NB4 (cell line): ENCODE data around the gene JAM3.

Experiments
- MYC ChIP-seq: IDR thresholded peaks from 2 replicates; pipeline ENCODE4 v1.6.1; 2011; ENCODE audit warnings: low read depth, low read length
- POLR2A ChIP-seq: IDR thresholded peaks from 2 replicates; pipeline ENCODE4 v1.6.1; 2011; ENCODE audit warnings: mild to moderate bottlenecking; ENCODE audit not compliant: insufficient read length; ENCODE audit errors: extremely low read depth
- TF ChIP-seq, protein P1 (sequence below): IDR thresholded peaks from one replicate; pipeline ENCODE4 v1.5.1; 2012; ENCODE audit warnings: low read depth, low read length
- TF ChIP-seq, protein P2 (sequence below): IDR thresholded peaks from 2 replicates; pipeline ENCODE4 v1.6.1; 2011; ENCODE audit warnings: low read depth, low read length

DNA sequence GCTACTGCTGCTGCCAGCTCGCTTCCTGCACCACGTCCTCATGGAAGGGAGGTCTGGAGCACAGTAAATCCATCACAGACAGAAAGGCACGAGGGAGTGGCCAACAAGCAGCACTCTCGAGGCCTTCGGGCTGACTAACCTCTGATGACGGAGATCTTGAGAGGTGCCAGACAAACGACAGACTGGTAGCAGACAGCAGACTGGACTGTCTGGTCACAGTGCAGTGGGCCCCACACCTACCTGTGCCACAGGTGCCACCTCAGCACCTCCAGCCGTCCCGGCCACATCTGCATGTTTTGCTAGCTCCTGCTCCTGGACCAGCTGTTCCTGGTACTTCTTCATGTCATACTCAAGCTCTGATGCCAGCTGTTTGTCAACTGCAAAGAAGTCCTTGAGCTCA is 90.8 kb downstream of the JAM3 start:
- no peak for TF ChIP-seq POLR2A
- TF ChIP-seq, protein P1, sequence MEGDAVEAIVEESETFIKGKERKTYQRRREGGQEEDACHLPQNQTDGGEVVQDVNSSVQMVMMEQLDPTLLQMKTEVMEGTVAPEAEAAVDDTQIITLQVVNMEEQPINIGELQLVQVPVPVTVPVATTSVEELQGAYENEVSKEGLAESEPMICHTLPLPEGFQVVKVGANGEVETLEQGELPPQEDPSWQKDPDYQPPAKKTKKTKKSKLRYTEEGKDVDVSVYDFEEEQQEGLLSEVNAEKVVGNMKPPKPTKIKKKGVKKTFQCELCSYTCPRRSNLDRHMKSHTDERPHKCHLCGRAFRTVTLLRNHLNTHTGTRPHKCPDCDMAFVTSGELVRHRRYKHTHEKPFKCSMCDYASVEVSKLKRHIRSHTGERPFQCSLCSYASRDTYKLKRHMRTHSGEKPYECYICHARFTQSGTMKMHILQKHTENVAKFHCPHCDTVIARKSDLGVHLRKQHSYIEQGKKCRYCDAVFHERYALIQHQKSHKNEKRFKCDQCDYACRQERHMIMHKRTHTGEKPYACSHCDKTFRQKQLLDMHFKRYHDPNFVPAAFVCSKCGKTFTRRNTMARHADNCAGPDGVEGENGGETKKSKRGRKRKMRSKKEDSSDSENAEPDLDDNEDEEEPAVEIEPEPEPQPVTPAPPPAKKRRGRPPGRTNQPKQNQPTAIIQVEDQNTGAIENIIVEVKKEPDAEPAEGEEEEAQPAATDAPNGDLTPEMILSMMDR = no peak
- TF ChIP-seq, protein P2, sequence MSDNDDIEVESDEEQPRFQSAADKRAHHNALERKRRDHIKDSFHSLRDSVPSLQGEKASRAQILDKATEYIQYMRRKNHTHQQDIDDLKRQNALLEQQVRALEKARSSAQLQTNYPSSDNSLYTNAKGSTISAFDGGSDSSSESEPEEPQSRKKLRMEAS = no peak
- TF ChIP-seq MYC = no peak
